ENCODE results near the gene CPLANE1. TPM values are rescaled to one million over a fixed set of nuclear protein-coding genes. Genes with fewer than 3 reads are reported as not detected.

The CPLANE1 gene
- total and polyA plus RNA-seq, 12 donors: 3.8 to 29.7 (median 12.7) TPM

GRCh38 chr5:37217976-37218375, 31.2 kb downstream of the CPLANE1 start:
- peaks cover 0 to 37% of the 10 kb centered on the region in 2 donors for H3K36me3 ChIP-seq (replicated peaks in 1 of 2)
- TF ChIP-seq CTCF (IDR thresholded peaks at IDR 0.05): no peak
- TF ChIP-seq POLR2A (IDR thresholded peaks at IDR 0.05): no peak
- no peak overlapping the region for H3K4me3 ChIP-seq
- intact Hi-C loops (cut with DNase I): no loop called here
- no peak for DNase-seq
- 98 to 100% (median 100%) methylated on average over 1 of the region's 1 CpG for WGBS, 4 donors
- no peaks in the 10 kb centered on the region for H3K4me1 ChIP-seq (replicated peaks in 1 of 2)
- no peaks in the 10 kb centered on the region for H3K9me3 ChIP-seq (replicated peaks in 1 of 3)
- no peaks in the 10 kb centered on the region for H3K27me3 ChIP-seq
- no peak overlapping the region for H3K27ac ChIP-seq

GRCh38 chr5:37214550-37214949, 34.6 kb downstream of the CPLANE1 start:
- Histone ChIP-seq H3K4me3 (no peak overlapping the region), H3K9me3 (replicated peaks in 1 of 3) (no peaks in the 10 kb centered on the region), H3K36me3 (replicated peaks in 1 of 2) (peaks cover 0 to 24% of the 10 kb centered on the region in 2 donors), H3K4me1 (replicated peaks in 1 of 2) (no peaks in the 10 kb centered on the region), H3K27me3 (no peaks in the 10 kb centered on the region), H3K27ac (no peak overlapping the region)
- TF ChIP-seq CTCF (IDR thresholded peaks at IDR 0.05) (no peak), POLR2A (IDR thresholded peaks at IDR 0.05) (no peak)
- 40 to 57% (median 53%) methylated on average over 1 of the region's 1 CpG for WGBS, 4 donors
- intact Hi-C loops (cut with DNase I): no loop called here
- DNase-seq: no peak

GRCh38 chr5:37212096-37212495, 37.1 kb downstream of the CPLANE1 start:
- 91 to 96% (median 95%) methylated on average over 3 of the region's 3 CpGs for WGBS, 4 donors

GRCh38 chr5:37211661-37212060, 37.5 kb downstream of the CPLANE1 start:
- H3K27me3 ChIP-seq: no peaks in the 10 kb centered on the region
- no peaks in the 10 kb centered on the region for H3K4me1 ChIP-seq (replicated peaks in 1 of 2)
- no peak for DNase-seq
- WGBS, 4 donors: 93 to 98% (median 96%) methylated on average over 10 of the region's 10 CpGs
- intact Hi-C loops (cut with DNase I): no loop called here
- H3K9me3 ChIP-seq (replicated peaks in 1 of 3): no peaks in the 10 kb centered on the region
- no peak overlapping the region for H3K27ac ChIP-seq
- H3K4me3 ChIP-seq: no peak overlapping the region
- peaks cover 0 to 15% of the 10 kb centered on the region in 2 donors for H3K36me3 ChIP-seq (replicated peaks in 1 of 2)
- no peak for TF ChIP-seq POLR2A (IDR thresholded peaks at IDR 0.05)
- TF ChIP-seq CTCF (IDR thresholded peaks at IDR 0.05): no peak

More at GRCh38 chr5:37212096-37212495, 37.1 kb downstream of the CPLANE1 start:
- Histone ChIP-seq H3K4me1 (replicated peaks in 1 of 2) (no peaks in the 10 kb centered on the region), H3K27ac (no peak overlapping the region), H3K4me3 (no peak overlapping the region), H3K27me3 (no peaks in the 10 kb centered on the region), H3K36me3 (replicated peaks in 1 of 2) (peaks cover 0 to 15% of the 10 kb centered on the region in 2 donors), H3K9me3 (replicated peaks in 1 of 3) (no peaks in the 10 kb centered on the region)
- intact Hi-C loops (cut with DNase I): no loop called here
- TF ChIP-seq POLR2A (IDR thresholded peaks at IDR 0.05): no peak
- TF ChIP-seq CTCF (IDR thresholded peaks at IDR 0.05): no peak
- no peak for DNase-seq

Measured in adrenal gland (tissue), 12 donors.